ENCODE data around the gene PREX1. TPM values are rescaled to one million over a fixed set of nuclear protein-coding genes. Genes with fewer than 3 reads are reported as not detected.
"Not testable (repeated sequence)": the region's sequence is repeated elsewhere in the genome, so short reads cannot be mapped to it uniquely, and the experiment has no call there.

PREX1 gene
- total RNA-seq, 1 experiment from 2014 or later, result 9.5 TPM

DNA sequence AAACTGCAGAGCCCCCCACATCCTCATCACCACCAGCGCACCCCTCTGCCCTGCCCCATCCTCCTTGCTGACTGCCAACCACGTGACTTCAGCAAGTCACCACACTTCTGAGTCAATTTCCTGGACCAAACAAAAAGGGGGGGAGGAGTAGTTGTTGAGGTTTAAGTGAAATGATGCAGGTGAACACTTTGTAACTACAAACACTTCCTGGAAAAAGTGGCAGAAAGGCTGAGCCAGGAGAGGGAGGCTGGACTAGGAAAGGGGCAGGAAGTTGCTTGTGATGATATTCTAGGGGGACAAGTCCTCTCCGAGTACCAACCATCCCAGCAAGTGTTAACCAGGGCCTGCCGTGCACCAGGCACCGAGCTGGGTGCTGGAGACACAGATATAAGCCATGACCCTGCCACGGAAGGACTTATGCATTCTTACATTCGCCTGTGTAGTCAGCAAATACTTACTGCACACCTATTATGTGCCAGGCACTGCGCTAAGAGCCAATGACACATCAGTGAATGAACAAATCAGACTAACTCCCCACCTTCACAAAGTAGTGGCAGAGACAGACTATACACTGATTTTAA is 67.3 kb downstream of the PREX1 start:
- CTCF ChIA-PET, result no interaction called here
- H3K36me3 ChIP-seq (ENCODE audit: control insufficient read depth, insufficient read depth, low read length), result no peaks in the 10 kb centered on the region
- no peak overlapping the region for H3K4me3 Mint-ChIP-seq (ENCODE audit: unreplicated experiment)
- no peaks in the 10 kb centered on the region for H3K36me3 Mint-ChIP-seq (ENCODE audit: insufficient read depth, unreplicated experiment)
- no peaks in the 10 kb centered on the region for H3K27me3 ChIP-seq (replicated peaks; ENCODE audit: control insufficient read depth, insufficient read depth, low read length)
- intact Hi-C loops (cut with micrococcal nuclease; ENCODE audit: unreplicated experiment), result no loop called here
- no peak overlapping the region for H3K27ac Mint-ChIP-seq (ENCODE audit: unreplicated experiment)
- no peaks in the 10 kb centered on the region for H3K4me1 ChIP-seq
- TF ChIP-seq, protein P1, sequence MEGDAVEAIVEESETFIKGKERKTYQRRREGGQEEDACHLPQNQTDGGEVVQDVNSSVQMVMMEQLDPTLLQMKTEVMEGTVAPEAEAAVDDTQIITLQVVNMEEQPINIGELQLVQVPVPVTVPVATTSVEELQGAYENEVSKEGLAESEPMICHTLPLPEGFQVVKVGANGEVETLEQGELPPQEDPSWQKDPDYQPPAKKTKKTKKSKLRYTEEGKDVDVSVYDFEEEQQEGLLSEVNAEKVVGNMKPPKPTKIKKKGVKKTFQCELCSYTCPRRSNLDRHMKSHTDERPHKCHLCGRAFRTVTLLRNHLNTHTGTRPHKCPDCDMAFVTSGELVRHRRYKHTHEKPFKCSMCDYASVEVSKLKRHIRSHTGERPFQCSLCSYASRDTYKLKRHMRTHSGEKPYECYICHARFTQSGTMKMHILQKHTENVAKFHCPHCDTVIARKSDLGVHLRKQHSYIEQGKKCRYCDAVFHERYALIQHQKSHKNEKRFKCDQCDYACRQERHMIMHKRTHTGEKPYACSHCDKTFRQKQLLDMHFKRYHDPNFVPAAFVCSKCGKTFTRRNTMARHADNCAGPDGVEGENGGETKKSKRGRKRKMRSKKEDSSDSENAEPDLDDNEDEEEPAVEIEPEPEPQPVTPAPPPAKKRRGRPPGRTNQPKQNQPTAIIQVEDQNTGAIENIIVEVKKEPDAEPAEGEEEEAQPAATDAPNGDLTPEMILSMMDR (IDR thresholded peaks at IDR 0.05; ENCODE audit: insufficient read depth in 1 of 2, low read depth in 1 of 2, low read length in 1 of 2, severe bottlenecking in 1 of 2, unreplicated experiment in 1 of 2), result no peak
- peaks cover 3% of the 10 kb centered on the region for H3K27me3 Mint-ChIP-seq (ENCODE audit: insufficient read depth, unreplicated experiment)
- peaks cover 4% of the 10 kb centered on the region; the same call in 1 of the 2 replicates for H3K9me3 ChIP-seq
- H3K4me3 ChIP-seq (ENCODE audit: low read depth, low read length), result no peak overlapping the region
- DNase-seq, result no peak
- peaks cover 7% of the 10 kb centered on the region for H3K9me3 Mint-ChIP-seq (ENCODE audit: unreplicated experiment)
- POLR2A ChIA-PET, result no interaction called here
- no TSS peak for BruUV-seq (replicated peaks)
- no peaks in the 10 kb centered on the region for H3K4me1 Mint-ChIP-seq (ENCODE audit: low read depth, unreplicated experiment)

GRCh38 chr20:48759631-48760245 is 68.1 kb downstream of the PREX1 start:
- POLR2A ChIA-PET, result no interaction called here
- BruUV-seq (replicated peaks), result no TSS peak
- Histone ChIP-seq H3K27me3 (replicated peaks; ENCODE audit: control insufficient read depth, insufficient read depth, low read length) (no peaks in the 10 kb centered on the region), H3K4me1 (no peaks in the 10 kb centered on the region), H3K9me3 (0 out of 2 replicates have a peak, but pooled peaks cover under 1% of the 10 kb centered on the region), H3K36me3 (ENCODE audit: control insufficient read depth, insufficient read depth, low read length) (no peaks in the 10 kb centered on the region), H3K4me3 (ENCODE audit: low read depth, low read length) (no peak overlapping the region)
- intact Hi-C loops (cut with micrococcal nuclease; ENCODE audit: unreplicated experiment), result no loop called here
- H3K36me3 Mint-ChIP-seq (ENCODE audit: insufficient read depth, unreplicated experiment), result no peaks in the 10 kb centered on the region
- no peak overlapping the region for H3K27ac Mint-ChIP-seq (ENCODE audit: unreplicated experiment)
- no peaks in the 10 kb centered on the region for H3K9me3 Mint-ChIP-seq (ENCODE audit: unreplicated experiment)
- no peak overlapping the region for H3K4me3 Mint-ChIP-seq (ENCODE audit: unreplicated experiment)
- DNase-seq, result no peak
- peaks cover 3% of the 10 kb centered on the region for H3K27me3 Mint-ChIP-seq (ENCODE audit: insufficient read depth, unreplicated experiment)
- TF ChIP-seq, protein P1 (IDR thresholded peaks at IDR 0.05; ENCODE audit: insufficient read depth in 1 of 2, low read depth in 1 of 2, low read length in 1 of 2, severe bottlenecking in 1 of 2, unreplicated experiment in 1 of 2), result no peak
- H3K4me1 Mint-ChIP-seq (ENCODE audit: low read depth, unreplicated experiment), result no peaks in the 10 kb centered on the region
- CTCF ChIA-PET, result no interaction called here

GRCh38 chr20:48758206-48758820 is 69.5 kb downstream of the PREX1 start:
- no peaks in the 10 kb centered on the region for H3K36me3 Mint-ChIP-seq (ENCODE audit: insufficient read depth, unreplicated experiment)
- BruUV-seq (replicated peaks), result no TSS peak
- ChIA-PET POLR2A (no interaction called here), CTCF (no interaction called here)
- Histone ChIP-seq H3K9me3 (no peaks in the 10 kb centered on the region), H3K4me1 (no peaks in the 10 kb centered on the region), H3K36me3 (ENCODE audit: control insufficient read depth, insufficient read depth, low read length) (no peaks in the 10 kb centered on the region), H3K4me3 (ENCODE audit: low read depth, low read length) (no peak overlapping the region), H3K27me3 (replicated peaks; ENCODE audit: control insufficient read depth, insufficient read depth, low read length) (no peaks in the 10 kb centered on the region)
- intact Hi-C loops (cut with micrococcal nuclease; ENCODE audit: unreplicated experiment), result no loop called here
- DNase-seq, result no peak
- TF ChIP-seq, protein P1 (IDR thresholded peaks at IDR 0.05; ENCODE audit: insufficient read depth in 1 of 2, low read depth in 1 of 2, low read length in 1 of 2, severe bottlenecking in 1 of 2, unreplicated experiment in 1 of 2), result no peak
- no peak overlapping the region for H3K27ac Mint-ChIP-seq (ENCODE audit: unreplicated experiment)
- H3K9me3 Mint-ChIP-seq (ENCODE audit: unreplicated experiment), result no peaks in the 10 kb centered on the region
- H3K27me3 Mint-ChIP-seq (ENCODE audit: insufficient read depth, unreplicated experiment), result peaks cover 3% of the 10 kb centered on the region
- no peaks in the 10 kb centered on the region for H3K4me1 Mint-ChIP-seq (ENCODE audit: low read depth, unreplicated experiment)
- H3K4me3 Mint-ChIP-seq (ENCODE audit: unreplicated experiment), result no peak overlapping the region

DNA sequence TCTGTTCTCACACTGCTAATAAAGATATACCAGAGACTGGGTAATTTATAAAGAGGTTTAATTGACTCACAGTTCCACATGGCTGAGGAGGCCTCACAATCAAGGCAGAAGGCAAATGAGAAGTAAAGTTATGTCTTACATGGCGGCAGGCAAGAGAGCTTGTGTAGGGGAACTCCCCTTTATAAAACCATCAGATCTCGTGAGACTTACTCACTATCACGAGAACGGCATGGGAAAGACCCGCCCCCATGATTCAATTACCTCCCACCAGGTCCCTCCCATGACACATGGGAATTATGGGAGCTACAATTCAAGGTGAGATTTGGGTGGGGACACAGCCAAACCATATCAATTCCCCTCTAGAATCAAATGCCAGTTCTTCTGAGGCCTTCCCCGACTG is 71.0 kb downstream of the PREX1 start:
- H3K36me3 Mint-ChIP-seq (ENCODE audit: insufficient read depth, unreplicated experiment); intact Hi-C loops (cut with micrococcal nuclease; ENCODE audit: unreplicated experiment); H3K4me3 ChIP-seq (ENCODE audit: low read depth, low read length); H3K36me3 ChIP-seq (ENCODE audit: control insufficient read depth, insufficient read depth, low read length); H3K27ac Mint-ChIP-seq (ENCODE audit: unreplicated experiment); H3K27me3 ChIP-seq (replicated peaks; ENCODE audit: control insufficient read depth, insufficient read depth, low read length); H3K4me1 ChIP-seq; H3K4me3 Mint-ChIP-seq (ENCODE audit: unreplicated experiment); CTCF ChIA-PET; H3K4me1 Mint-ChIP-seq (ENCODE audit: low read depth, unreplicated experiment); DNase-seq; POLR2A ChIA-PET; H3K27me3 Mint-ChIP-seq (ENCODE audit: insufficient read depth, unreplicated experiment); H3K9me3 Mint-ChIP-seq (ENCODE audit: unreplicated experiment); H3K9me3 ChIP-seq; BruUV-seq (replicated peaks): not testable (repeated sequence)

All from Caco-2 (cell line).